Activated CD4-positive, alpha-beta memory T cell treated with anti-CD3 and anti-CD28 coated beads, Interleukin-2, amount 10 ng/mL, durations not matched to agents 7 days and 5 days (primary cell): Measurements from ENCODE around the gene PYM1. TPM values are rescaled to one million over a fixed set of nuclear protein-coding genes. Genes with fewer than 3 reads are reported as not detected.
A peak's percentile ranks its signal among the peaks of the same experiment; 100 is the strongest.
"Not testable (repeated sequence)": the region's sequence is repeated elsewhere in the genome, so short reads cannot be mapped to it uniquely, and the experiment has no call there.

Experiments
- CTCF ChIA-PET: fragments of 350-600 bp; sonication (Branson Sonifier 250); formaldehyde crosslinking; loops from one replicate; lab custom pipeline; 2021; ENCODE audit warnings: antibody characterized with exemption, inconsistent platforms; lab: Charles Lee
- POLR2A ChIA-PET: fragments of 350-600 bp; sonication (Branson Sonifier 250); formaldehyde crosslinking; loops from one replicate; lab custom pipeline; 2021; ENCODE audit warnings: antibody characterized with exemption; lab: Charles Lee
- DNase-seq: peaks from one replicate; pipeline ENCODE4 v3.0.0-alpha.2; 2020
- H3K27ac Mint-ChIP-seq: one replicate; pipeline ENCODE4 v1.8.0; 2021; ENCODE audit warnings: mild to moderate bottlenecking, mixed read lengths
- H3K27me3 Mint-ChIP-seq: one replicate; pipeline ENCODE4 v1.8.0; 2021; ENCODE audit warnings: mixed read lengths
- H3K36me3 Mint-ChIP-seq: one replicate; pipeline ENCODE4 v1.8.0; 2021; ENCODE audit warnings: low read depth, mixed read lengths
- H3K4me1 Mint-ChIP-seq: one replicate; pipeline ENCODE4 v1.8.0; 2021; ENCODE audit warnings: mixed read lengths
- H3K4me3 Mint-ChIP-seq: one replicate; pipeline ENCODE4 v1.8.0; 2021; ENCODE audit warnings: mild to moderate bottlenecking, mixed read lengths
- H3K9me3 Mint-ChIP-seq: one replicate; pipeline ENCODE4 v1.8.0; 2021; ENCODE audit warnings: mixed read lengths
- total RNA-seq, 2 experiments: library from RNA; stranded (reverse); gene quantifications; one replicate each; pipeline ENCODE4 v1.2.3, GENCODE V29; 2021

The PYM1 gene
- total RNA-seq, 2 experiments from 2014 or later = 54.2 to 56.0 TPM

- Mint-ChIP-seq H3K27me3 (no peaks in the 10 kb centered on the region), H3K36me3 (peaks cover 27% of the 10 kb centered on the region), H3K9me3 (no peaks in the 10 kb centered on the region), H3K27ac (peak overlapping the region; percentile 2), H3K4me3 (no peak overlapping the region), H3K4me1 (peaks cover 3% of the 10 kb centered on the region)
- no peak for DNase-seq
- POLR2A ChIA-PET = no interaction called here
- CTCF ChIA-PET = no interaction called here
Measured at GRCh38 chr12:55901881-55902490, 25.7 kb downstream of the PYM1 start.

DNA sequence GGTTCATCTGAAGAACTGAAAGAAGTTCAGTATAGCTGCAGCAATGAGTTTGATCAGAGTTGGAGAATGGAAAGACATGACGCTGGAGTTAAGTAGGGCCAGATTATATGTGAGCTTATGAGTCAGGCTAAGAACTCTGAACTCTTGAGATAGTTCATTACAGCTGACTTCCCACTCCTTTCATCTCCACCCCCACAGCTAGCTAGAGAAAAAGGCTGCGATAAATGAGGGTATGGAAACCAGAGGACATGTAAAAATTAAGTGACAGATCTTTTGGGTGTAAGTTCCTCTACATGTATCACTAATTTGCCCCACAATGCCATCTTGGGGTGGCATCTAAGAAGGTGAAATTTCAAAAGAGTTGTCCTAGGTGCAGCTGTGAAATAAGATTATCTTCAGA is 28.6 kb downstream of the PYM1 start:
- Mint-ChIP-seq H3K4me1 (peaks cover 2% of the 10 kb centered on the region), H3K36me3 (peaks cover 27% of the 10 kb centered on the region), H3K9me3 (no peaks in the 10 kb centered on the region), H3K4me3 (no peak overlapping the region), H3K27me3 (no peaks in the 10 kb centered on the region), H3K27ac (peak overlapping the region; percentile 26)
- CTCF ChIA-PET = no interaction called here
- POLR2A ChIA-PET = no interaction called here
- no peak for DNase-seq

- ChIA-PET CTCF (no interaction called here), POLR2A (no interaction called here)
- no peaks in the 10 kb centered on the region for H3K9me3 Mint-ChIP-seq
- no peaks in the 10 kb centered on the region for H3K27me3 Mint-ChIP-seq
- no peak overlapping the region for H3K27ac Mint-ChIP-seq
- H3K36me3 Mint-ChIP-seq = peaks cover 2% of the 10 kb centered on the region
- H3K4me3 Mint-ChIP-seq = no peak overlapping the region
- H3K4me1 Mint-ChIP-seq = no peaks in the 10 kb centered on the region
- no peak for DNase-seq
Measured at GRCh38 chr12:55893723-55894122, 34.0 kb downstream of the PYM1 start.

DNA sequence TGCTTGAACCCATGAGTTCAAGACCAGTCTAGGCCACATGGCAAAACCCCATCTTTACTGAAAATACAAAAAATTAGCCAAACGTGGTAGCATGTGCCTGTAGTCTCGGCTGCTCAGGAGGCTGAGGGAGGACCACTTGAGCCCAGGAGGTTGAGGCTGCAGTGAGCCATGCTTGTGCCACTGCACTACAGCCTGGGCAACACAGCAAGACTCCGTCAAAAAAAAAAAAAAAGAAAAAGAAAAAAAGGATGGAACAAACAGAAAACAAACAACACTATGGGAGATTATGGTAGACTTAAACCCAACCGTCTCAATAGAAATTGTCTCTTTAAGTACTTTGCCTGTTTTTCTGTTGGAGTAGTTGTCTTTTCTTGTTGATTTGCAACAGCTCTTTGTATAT is 36.4 kb downstream of the PYM1 start:
- POLR2A ChIA-PET = no interaction called here
- CTCF ChIA-PET = no interaction called here
- Mint-ChIP-seq H3K36me3 (no peaks in the 10 kb centered on the region), H3K27ac (no peak overlapping the region), H3K9me3 (no peaks in the 10 kb centered on the region), H3K27me3 (no peaks in the 10 kb centered on the region), H3K4me3 (no peak overlapping the region), H3K4me1 (no peaks in the 10 kb centered on the region)
- no peak for DNase-seq

DNA sequence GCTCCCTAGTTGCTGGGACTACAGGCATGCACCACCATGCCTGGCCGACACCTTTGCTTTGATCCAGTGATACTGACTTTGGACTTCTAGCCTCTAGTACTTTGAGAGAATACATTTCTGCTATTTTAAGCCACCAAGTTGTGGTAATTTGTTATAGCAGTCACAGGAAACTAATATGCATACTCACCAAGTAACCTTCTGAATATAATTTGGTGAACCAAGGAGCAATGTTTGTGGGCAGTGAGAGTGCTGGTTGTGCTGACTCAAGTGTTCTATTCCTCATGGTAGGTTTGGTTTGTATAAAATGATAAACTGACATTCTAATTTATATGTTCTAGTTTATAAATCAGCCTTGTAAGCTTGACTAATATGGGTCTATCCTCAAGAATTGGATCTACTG is 42.6 kb downstream of the PYM1 start:
- H3K9me3 Mint-ChIP-seq = no peaks in the 10 kb centered on the region
- POLR2A ChIA-PET = interaction anchor here (1.0 kb wide), 1 partner anchor 42 kb away, joined by 3 read pairs; the partner anchor contains the start of gene PYM1
- no peaks in the 10 kb centered on the region for H3K27me3 Mint-ChIP-seq
- H3K36me3 Mint-ChIP-seq = no peaks in the 10 kb centered on the region
- no peak overlapping the region for H3K4me3 Mint-ChIP-seq
- H3K27ac Mint-ChIP-seq = no peak overlapping the region
- H3K4me1 Mint-ChIP-seq = peaks cover 12% of the 10 kb centered on the region
- CTCF ChIA-PET = no interaction called here
- no peak for DNase-seq

DNA sequence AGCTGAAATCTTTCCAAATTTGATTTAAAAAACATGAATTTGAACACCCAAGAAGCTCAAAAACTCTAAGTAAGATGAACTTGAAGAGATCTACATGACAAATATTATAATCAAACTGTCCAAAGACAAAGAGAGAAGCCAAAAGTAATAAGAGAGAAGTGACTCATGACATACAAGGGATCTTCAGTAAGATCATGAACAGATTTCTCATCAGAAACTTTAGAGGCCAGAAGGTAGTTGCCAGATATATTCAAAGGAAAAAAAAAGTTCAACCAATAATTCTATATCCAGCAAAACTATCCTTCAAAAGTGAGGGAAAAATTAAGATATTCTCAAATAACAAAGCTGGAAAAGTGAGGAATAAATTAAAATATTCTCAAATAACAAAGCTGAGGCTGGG is 49.9 kb downstream of the PYM1 start:
- peaks cover 5% of the 10 kb centered on the region for H3K4me1 Mint-ChIP-seq
- ChIA-PET CTCF (interaction anchor here (0.6 kb wide), 1 partner anchor 13 kb away, joined by 4 read pairs; no protein-coding TSS in a partner anchor), POLR2A (no interaction called here)
- peaks cover 11% of the 10 kb centered on the region for H3K36me3 Mint-ChIP-seq
- no peak overlapping the region for H3K27ac Mint-ChIP-seq
- H3K27me3 Mint-ChIP-seq = no peaks in the 10 kb centered on the region
- H3K9me3 Mint-ChIP-seq = peaks cover 9% of the 10 kb centered on the region
- no peak for DNase-seq
- no peak overlapping the region for H3K4me3 Mint-ChIP-seq

- peaks cover 2% of the 10 kb centered on the region for H3K4me1 Mint-ChIP-seq
- H3K9me3 Mint-ChIP-seq = peaks cover 9% of the 10 kb centered on the region
- no peaks in the 10 kb centered on the region for H3K27me3 Mint-ChIP-seq
- no peak overlapping the region for H3K27ac Mint-ChIP-seq
- H3K36me3 Mint-ChIP-seq = peaks cover 11% of the 10 kb centered on the region
- no peak overlapping the region for H3K4me3 Mint-ChIP-seq
- no peak for DNase-seq
- ChIA-PET CTCF (no interaction called here), POLR2A (no interaction called here)
Measured at GRCh38 chr12:55875704-55876467, 51.8 kb downstream of the PYM1 start.

DNA sequence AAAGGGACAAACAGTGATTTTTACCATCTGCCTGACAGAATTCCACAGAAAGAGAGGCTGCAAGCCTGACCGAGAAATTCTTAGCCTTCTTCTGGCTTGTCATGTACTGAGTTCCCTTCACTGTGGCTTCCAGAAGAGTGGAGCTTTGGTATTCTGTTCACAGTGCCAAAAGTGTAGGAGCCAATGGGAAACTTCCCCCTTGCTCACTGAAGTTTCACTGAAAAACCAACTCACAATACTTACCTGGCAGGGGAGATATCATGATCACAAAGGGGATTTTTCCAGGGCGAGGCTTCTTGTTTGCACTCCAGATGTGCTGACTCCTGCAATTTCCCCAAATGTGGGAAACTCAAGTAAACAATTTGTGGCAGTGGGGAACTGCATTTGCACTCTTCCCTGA is 53.3 kb downstream of the PYM1 start:
- H3K27ac Mint-ChIP-seq = no peak overlapping the region
- H3K4me1 Mint-ChIP-seq = no peaks in the 10 kb centered on the region
- ChIA-PET POLR2A (no interaction called here), CTCF (no interaction called here)
- peaks cover 9% of the 10 kb centered on the region for H3K9me3 Mint-ChIP-seq
- H3K4me3 Mint-ChIP-seq = no peak overlapping the region
- H3K27me3 Mint-ChIP-seq = no peaks in the 10 kb centered on the region
- DNase-seq = no peak
- H3K36me3 Mint-ChIP-seq = peaks cover 11% of the 10 kb centered on the region

- H3K4me3 Mint-ChIP-seq, H3K9me3 Mint-ChIP-seq, H3K27ac Mint-ChIP-seq, H3K27me3 Mint-ChIP-seq, CTCF ChIA-PET, H3K36me3 Mint-ChIP-seq, DNase-seq, H3K4me1 Mint-ChIP-seq, POLR2A ChIA-PET: not testable (repeated sequence)
Measured at GRCh38 chr12:55866454-55867004, 61.2 kb downstream of the PYM1 start.

DNA sequence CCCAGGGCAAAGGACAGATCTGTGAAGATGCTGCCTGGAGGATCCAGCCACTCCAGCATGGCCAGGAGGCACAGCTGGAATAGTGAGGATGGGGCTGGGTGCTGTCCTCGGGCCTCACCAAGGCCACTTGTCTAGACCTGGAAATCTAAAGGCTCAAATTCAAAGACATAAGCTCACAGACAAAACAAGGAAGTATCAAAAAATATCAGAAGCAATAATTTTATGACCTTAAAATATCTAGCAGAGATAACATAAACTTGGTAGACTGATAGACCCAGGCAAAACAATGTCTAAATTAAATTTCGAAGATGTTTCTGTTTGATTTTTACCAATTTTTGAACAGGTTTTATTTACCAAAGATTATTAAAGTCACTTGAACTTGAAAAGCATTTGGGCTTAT is 62.4 kb downstream of the PYM1 start:
- no peak overlapping the region for H3K27ac Mint-ChIP-seq
- no peaks in the 10 kb centered on the region for H3K36me3 Mint-ChIP-seq
- H3K9me3 Mint-ChIP-seq = peaks cover 4% of the 10 kb centered on the region
- no peaks in the 10 kb centered on the region for H3K27me3 Mint-ChIP-seq
- H3K4me1 Mint-ChIP-seq = no peaks in the 10 kb centered on the region
- no peak overlapping the region for H3K4me3 Mint-ChIP-seq
- ChIA-PET POLR2A (interaction anchor here (0.7 to 1.2 kb wide), 2 partner anchors 48 to 51 kb away, joined by 3 to 4 read pairs; partner anchors contain the start of genes ORMDL2 and SARNP), CTCF (interaction anchor here (0.7 kb wide), 1 partner anchor 130 kb away, joined by 4 read pairs; no protein-coding TSS in a partner anchor)
- no peak for DNase-seq

- H3K27ac Mint-ChIP-seq, POLR2A ChIA-PET, CTCF ChIA-PET, H3K9me3 Mint-ChIP-seq, H3K4me1 Mint-ChIP-seq, DNase-seq, H3K4me3 Mint-ChIP-seq, H3K36me3 Mint-ChIP-seq, H3K27me3 Mint-ChIP-seq: not testable (repeated sequence)
Measured at GRCh38 chr12:55862931-55863330, 64.8 kb downstream of the PYM1 start.

- Mint-ChIP-seq H3K4me3 (no peak overlapping the region), H3K9me3 (peaks cover 3% of the 10 kb centered on the region), H3K27me3 (no peaks in the 10 kb centered on the region), H3K27ac (no peak overlapping the region), H3K4me1 (no peaks in the 10 kb centered on the region), H3K36me3 (no peaks in the 10 kb centered on the region)
- POLR2A ChIA-PET = no interaction called here
- CTCF ChIA-PET = no interaction called here
- no peak for DNase-seq
Measured at GRCh38 chr12:55862286-55862685, 65.4 kb downstream of the PYM1 start.

- Mint-ChIP-seq H3K27ac (no peak overlapping the region), H3K36me3 (no peaks in the 10 kb centered on the region), H3K4me1 (no peaks in the 10 kb centered on the region), H3K27me3 (no peaks in the 10 kb centered on the region), H3K4me3 (no peak overlapping the region), H3K9me3 (peaks cover 3% of the 10 kb centered on the region)
- ChIA-PET CTCF (no interaction called here), POLR2A (no interaction called here)
- DNase-seq = no peak
Measured at GRCh38 chr12:55861871-55862270, 65.8 kb downstream of the PYM1 start.
